ENCODE data around the gene PLB1. TPM values are rescaled to one million over a fixed set of nuclear protein-coding genes. Genes with fewer than 3 reads are reported as not detected.

The PLB1 gene
- total RNA-seq, 4 donors from 2014 or later: 1.5 to 16.5 (median 4.6) TPM

- TF ChIP-seq CTCF (IDR thresholded peaks at IDR 0.05; ENCODE audit: low read depth): no peak
Observed at GRCh38 chr2:28449488-28450395, 46.1 kb upstream of the PLB1 start.

DNA sequence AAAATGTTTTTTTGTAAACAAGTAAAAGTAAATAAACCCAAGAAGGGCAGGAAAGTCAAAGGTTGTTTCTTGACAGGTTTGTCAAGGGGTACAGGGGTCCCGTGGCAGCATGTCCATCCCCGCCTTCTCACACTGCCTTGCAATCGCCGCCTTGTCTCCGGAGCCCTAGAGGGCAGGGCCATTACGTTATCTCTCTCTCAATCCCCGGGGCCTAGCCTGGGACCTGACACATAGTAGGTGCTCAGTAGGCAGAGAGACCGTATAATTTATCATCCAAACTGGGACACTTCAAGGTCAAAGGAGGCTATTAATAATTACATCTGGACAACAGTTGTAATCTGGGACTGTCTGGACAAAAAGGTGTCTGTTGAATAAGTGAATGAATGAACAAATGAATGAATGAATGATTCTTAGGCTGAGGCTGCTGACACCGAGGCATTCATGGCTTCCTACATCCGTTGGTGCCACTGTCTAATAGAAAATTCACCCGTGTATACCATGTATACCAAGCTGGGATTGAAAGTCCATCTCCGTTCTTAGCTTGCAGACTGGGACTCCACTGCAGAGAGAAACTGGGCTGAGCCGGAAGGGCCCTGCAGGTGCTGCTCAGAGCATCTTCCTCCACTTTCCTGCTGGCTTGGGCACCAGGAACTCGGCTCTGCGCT is 44.8 kb upstream of the PLB1 start:
- no peak for TF ChIP-seq CTCF (IDR thresholded peaks at IDR 0.05; ENCODE audit: low read depth)

DNA sequence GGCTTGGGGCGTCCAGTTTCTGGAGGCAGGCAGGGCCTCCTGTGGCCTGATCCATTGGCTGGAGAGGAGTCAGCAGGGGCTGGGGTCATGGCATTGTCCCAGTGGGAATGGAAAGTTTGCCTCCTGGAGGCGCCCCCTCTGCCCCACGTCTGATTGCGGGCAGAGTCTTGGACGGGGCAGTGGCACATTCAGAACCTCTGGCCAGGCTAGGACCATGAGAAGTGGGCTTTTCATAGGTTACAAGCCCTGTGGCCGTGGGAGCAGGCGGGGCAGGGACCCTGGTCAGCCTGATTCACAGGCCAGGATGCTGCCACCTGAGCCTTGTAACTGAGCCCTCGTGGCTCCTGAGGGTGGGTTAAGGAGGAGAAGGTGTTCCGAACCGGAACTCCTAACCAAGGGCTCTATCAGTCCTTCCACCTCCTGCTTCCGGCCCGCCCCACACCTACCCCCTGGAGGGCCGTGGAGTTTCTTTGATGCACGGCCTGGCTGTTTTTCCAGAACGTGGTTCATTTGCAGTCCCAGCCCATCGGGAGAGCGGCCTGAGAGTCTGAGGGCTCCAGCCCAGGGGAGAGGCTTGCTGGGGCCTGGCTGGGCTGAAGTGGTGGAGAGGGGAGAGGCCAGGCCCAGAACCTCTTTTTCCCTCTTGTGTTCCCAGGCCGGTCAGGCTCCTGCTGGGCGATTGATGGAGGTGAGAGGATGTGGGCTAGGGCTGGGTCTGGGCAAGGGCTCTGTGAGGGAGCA is 43.9 kb upstream of the PLB1 start:
- no peak for TF ChIP-seq CTCF (IDR thresholded peaks at IDR 0.05; ENCODE audit: low read depth)

DNA sequence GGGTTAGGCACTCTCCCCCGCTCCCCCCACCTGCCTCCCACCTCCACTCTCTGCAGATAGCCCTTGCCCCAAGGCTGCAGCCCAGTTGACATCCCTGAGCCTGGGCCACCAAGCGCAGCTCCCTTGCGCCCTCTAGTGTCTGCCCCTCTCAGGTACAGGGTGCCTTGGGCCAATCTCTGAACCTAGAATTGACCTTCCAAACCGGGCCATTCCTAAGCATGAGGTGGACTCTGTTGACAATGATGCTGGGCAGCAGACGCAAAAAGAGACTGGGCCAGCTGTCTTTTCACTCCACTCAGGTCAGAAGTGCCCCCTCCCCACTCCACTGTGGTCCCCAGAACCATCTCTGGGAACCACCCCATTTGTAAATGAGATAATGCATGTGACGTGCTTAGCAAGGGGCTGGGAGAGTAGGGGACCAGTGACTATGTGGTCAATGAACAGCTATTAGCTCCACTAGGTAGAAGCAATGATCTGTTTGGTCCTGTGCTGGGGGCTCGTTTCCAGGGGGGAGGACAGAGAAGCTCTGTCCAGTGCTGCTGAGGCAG is 43.3 kb upstream of the PLB1 start:
- no peak for TF ChIP-seq CTCF (IDR thresholded peaks at IDR 0.05; ENCODE audit: low read depth)

DNA sequence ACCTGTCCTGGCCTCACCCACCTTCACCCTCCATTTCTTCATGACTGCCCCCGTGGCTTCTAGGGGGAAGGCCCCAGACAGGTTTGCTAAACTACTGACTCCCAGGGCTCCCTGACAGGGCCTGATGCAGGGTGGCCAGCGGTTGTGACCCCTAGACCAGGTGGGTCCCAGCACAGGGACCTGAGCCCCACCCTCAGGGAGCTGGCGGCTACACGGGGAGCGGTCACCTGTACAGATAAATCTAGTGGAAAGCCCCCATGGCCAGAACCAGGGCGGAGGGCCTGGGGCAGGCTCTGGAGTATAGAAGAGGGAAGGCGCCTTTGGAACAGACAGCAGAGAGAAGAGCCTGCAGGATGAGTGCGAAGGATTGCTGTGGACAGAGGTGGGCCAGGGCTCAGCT is 42.5 kb upstream of the PLB1 start:
- TF ChIP-seq CTCF (IDR thresholded peaks at IDR 0.05; ENCODE audit: low read depth): no peak

GRCh38 chr2:28454016-28454930 is 41.6 kb upstream of the PLB1 start:
- TF ChIP-seq CTCF (IDR thresholded peaks at IDR 0.05; ENCODE audit: low read depth): no peak

Data from subcutaneous adipose tissue (tissue), 4 donors.